CMK (cell line): ENCODE measurements around the gene RFX7.
"Not testable (repeated sequence)": the region's sequence is repeated elsewhere in the genome, so short reads cannot be mapped to it uniquely, and the experiment has no call there.

ENCODE experiments used
- DNase-seq: peaks from one replicate; pipeline ENCODE4 v3.0.0-alpha.2; 2010; ENCODE audit warnings: low read depth

RFX7 gene

DNA sequence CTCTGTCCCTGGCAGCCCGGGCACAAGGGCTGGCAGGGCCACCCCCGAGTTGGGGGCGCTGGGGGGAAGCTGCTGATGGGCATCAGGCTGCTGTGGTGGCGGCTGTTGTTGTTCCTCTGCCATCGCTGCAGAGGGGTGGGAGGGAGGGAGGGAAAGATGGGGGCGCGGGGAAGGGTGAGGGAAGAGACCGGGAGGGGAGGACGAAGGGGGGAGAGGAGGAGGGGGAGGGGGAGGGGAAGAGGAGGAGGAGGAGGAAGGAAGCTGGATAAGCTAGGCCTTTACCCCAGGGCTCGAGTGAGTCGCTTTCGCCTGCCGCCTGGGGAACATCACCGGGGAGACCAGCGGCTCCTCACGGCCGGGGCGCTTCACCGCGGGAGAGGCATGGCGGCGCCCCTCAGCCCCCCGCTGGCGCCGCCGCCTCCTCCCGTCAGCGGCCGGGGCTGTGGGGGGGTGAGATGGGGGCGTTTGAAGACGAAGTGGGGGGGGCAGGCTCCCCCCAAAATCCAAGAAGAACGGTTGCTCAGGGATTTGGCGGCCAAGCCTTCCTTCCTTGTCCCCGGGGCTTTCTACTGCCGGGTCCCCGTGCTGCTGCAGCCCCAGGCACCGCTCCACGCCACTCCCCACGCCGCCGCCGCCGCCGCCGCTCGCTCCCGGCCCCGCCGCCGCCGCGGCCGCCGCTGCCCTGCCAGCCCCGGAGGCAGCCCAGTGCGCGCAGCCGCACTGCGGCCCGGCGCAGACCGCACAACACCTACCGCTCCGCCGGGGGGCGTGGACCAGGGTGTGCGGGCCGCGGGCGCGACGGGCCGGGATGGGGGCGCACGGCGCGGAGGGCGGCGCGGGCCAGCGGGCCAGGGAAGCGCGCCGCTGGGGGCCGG, at the start of gene RFX7:
Gene RFX7 (minus strand): TSS at position 717 of the 875 bp plus-strand sequence. CDS start 594 bp downstream, at position 123.
- DNase-seq, result peak; percentile 84

DNA sequence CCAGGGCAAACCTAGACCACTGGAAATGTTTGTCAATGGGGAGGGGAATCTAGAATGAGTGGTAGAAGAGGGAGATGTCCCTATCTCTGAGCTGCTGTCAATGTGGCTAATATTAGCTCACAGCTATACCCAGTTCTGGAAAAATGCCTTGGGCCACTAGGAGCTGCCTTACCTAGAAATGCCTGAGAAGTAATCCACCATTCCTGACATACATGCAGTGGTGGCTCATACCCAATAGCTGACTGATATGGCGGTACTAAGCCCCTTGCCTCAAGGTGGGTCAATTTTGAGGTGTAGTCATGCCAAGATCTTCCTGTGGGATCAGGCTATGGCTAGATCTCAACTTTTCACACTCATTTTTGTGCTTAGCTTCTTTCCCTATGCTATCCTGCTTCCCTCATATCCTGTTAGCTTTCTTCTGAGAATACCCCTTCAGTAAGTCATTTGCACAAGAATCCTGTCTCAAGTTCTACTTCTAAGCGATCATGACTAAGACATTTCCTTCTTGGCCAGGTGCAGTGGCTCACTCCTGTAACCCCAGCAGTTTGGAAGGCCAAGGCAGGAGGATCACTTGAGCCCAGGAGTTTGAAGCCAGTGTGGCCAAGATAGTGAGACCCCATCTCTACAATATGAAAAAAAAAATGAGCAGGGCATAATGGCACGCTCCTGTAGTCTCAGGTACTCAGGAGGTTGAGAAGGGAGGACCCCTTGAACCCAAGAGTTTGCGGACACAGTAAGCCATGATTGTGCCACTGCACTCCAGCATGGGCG, 49.1 kb upstream of the RFX7 start:
- DNase-seq, result no peak

DNA sequence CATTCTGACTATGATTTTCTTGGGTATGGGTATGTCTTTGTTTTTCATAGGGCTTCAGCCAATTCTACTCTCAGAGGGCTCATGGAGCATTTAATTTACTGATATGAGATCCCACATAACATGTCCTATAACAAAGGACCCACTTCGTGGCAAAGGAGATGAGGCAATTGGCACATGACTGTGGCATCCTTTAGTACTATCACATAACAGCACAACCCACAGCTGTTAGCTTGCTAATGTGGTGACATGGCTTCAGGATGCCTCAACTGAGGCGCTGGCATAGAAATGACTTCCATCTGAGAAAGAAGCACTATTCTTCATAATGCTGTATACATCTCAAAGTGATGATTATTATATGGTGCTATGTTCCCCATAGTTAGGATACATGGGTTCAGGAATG, 48.1 kb upstream of the RFX7 start:
- DNase-seq, result no peak

DNA sequence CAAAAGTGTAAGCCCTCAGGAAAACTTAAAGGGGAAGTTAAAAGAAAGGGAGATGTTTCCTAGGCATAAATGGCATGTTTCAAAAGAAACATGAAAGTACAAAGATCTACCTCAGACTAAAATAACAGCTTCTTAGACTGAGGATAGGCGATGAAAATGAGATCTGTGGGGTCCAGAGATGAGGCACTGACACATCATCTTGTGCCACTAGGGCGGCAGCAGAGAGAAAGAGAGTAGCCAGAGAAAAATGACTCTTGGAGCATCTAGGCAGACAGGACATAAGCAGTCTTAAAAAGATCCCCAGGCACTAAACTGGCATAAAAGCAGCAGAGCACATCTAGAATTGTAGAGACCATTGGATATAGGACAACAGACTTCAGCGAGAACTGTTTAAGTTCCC, 42.5 kb upstream of the RFX7 start:
- DNase-seq, result no peak

DNA sequence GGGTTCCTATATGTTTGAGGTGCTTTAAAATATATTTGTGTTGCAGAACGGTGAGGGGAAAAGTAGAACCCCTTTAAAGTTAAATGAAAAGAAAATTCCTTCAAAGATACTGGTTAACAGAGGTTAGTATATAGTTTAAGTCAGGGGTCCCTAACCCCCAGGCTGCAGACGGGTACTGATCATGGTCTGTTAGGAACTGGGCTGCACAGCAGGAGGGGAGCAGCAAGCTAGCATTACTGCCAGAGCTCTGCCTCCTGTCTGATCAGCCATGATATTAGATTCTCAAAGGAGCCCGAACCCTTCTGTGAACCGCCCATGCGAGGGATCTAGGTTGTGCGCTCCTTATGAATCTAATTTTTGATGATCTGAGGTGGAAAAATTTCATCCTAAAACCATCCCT, 37.5 kb upstream of the RFX7 start:
- no peak for DNase-seq

DNA sequence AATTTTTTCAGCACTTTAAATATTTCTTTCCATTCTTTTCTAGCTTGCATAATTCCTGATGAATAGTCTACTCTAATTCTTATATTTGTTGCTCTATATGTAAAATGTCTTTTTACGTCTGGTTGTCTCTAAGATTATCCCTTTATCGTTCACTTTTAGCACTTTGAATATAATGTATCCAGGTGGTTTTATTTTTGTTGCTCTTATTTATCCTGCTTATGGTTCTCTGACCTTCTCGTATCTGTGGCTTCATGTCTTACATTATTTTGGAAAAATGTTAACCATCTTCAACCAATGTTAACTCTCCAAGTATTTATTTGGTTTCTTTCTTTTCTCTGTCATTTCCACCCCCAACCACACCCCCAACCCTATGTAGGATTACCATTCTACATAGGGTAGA, 30.0 kb upstream of the RFX7 start:
- no peak for DNase-seq

DNA sequence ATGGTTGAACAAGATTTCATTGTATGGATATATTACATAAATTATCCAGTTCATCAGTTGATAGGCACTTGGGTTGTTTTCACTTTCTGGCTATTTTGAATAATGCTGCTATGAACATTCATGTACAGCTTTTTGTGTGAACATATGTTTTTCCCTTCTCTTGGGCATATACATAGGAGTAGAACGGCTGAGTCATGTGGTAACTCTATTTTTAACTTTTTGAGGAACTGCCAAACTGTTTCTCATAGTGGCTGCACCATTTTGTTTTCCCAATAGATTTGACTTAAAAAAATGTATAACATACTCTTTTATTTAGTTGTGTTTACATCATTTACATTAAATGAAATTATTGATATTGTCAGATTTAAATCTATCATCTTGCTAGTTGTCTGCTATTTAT, 28.8 kb upstream of the RFX7 start:
- no peak for DNase-seq

DNA sequence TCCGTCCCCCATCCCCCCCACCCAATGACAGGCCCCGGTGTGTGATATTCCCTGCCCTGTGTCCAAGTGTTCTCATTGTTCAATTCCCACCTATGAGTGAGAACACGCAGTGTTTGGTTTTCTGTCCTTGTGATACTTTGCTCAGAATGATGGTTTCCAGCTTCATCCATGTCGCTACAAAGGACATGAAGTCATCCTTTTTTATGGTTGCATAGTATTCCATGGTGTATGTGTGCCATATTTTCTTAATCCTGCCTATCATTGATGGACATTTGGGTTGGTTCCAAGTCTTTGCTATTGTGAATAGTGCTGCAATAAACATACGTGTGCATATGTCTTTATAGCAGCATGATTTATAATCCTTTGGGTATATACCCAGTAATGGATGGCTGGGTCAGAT, 22.8 kb upstream of the RFX7 start:
- not testable (repeated sequence) for DNase-seq

DNA sequence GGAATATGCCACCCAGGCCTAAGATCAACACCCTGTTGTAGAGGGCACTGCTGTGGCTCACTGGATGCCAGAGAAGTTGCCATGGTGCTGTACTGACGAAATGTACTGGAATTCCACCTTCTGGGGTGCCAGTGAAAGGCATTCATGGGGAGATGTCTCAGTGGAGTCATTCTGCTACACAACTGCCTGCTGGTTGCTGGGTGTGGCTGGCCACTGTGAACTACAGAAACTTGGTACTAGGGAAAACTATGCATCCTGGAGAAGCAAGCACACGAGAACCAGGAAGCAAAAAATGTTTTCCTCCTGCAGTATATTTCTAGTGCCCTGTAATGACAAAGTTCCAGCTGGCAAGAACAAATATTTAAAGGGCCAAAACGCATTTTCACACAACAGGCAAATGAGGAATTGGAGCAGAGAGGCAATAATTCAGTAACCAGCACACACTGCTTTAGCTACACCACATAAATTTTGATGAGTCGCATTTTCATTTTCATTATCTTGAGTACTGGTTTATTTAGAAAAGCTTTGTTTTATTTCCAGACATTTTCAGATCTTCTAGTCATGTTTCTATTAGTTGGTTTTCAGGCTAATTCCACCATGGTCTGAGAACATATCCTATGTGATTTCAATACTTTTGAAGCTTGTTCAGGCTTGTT, 18.3 kb upstream of the RFX7 start:
- DNase-seq, result no peak

DNA sequence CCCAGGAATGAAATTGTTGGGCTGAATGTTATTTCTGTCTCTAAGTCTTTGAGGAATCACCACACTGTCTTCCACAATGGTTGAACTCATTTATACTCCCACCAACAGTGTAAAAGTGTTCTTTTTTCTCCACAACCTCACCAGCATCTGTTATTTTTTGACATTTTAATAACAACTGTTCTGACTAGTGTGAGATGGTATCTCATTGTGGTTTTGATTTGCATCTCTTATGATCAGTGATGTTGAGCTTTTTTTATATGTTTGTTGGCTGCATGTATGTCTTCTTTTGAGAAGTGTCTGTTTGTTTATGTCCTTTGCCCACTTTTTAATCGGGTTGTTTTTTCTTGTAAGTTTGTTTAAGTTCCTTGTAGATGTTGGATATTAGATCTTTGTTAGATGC, 13.6 kb upstream of the RFX7 start:
- not testable (repeated sequence) for DNase-seq

DNA sequence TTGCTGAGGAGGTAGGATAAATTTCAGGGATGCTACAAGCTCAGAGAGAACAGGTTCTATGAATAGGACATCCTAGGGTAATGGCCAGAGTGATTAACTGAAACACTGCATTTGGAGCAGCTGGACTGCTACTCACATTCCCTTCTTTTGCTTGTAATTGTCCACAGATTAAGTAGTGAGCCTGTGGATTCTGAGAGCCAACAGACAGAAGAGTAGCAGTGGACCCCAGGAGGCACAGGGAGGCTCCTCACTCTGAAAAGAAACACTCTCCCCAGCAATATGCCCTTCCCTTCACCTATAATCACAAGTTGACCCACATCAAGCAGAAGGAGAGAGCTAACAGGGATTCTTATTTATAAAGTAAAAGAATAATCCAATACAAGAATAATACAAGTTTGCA, 10.6 kb upstream of the RFX7 start:
- no peak for DNase-seq

DNA sequence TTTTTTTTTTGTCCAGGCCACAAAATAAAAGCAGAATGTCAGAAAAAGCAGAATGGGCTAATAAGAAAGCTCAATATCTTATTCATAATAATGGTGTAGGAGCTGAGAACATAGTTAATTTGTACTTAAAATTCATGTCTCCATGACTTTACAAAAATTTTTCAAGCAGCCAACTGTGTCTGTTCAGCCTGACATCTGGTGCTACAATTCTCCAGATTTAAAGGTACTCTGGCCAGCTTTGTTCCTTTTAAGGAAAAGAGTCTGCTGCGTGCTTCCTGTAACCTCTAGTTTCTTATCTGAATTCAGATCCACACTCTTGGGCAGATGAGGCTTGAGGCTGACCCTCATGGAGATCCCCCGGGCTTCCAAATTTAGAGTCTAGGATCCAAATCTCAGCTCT, 8.7 kb upstream of the RFX7 start:
- no peak for DNase-seq

DNA sequence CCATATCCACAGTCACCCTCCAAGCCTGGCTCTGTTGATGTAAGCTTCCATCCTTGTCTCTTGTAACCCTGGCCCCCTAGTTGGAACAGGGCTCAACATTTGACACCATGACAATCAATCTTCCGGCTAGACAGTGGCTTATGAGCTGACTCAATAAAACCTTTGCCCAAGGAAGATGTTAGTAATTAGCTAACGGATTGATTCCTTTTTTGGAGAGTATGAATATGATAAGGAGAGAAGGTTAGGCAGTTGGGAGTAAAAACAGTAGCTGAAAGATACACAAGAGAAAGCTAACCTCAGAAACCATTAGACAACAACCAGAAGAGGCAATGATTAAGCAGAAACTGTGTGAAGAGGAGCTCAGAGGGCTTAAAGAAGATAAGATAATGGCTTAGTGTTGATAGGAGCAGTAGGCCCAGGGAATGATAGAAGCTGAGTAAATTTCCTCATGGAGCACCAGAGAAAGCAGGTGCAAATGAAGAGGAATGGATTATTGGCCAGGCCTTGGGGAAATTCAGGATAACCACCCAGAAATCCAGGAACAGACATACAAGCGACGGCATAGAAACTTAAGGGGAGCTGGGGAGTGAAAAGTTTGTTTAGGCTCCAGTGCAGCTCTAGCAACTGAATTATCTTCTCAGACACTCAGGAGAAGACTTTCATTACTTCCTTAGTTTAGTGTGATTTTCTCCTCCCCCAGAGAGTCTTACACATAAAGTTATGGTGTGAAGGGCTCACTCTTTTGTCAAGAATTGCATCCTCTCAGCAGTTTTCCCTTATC, 7.8 kb upstream of the RFX7 start:
- DNase-seq, result no peak

DNA sequence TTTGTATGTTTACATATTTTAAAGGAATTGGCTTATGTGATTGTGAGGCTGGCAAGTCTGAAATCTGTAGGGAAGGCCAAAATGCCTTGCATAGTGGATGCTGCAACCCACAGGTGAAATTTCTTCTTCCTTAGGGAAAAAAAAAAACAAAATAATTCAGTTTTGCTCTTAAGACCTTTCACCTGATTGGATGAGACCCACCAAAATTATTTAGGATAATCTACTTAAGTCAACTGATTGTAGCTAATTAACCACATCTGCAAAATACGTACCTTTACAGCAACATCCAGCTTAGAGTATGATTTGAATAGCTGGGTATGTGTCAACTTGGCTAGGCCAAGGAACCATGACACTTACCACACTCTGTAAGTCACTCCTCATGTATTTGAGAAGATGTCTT, 6.9 kb upstream of the RFX7 start:
- no peak for DNase-seq

DNA sequence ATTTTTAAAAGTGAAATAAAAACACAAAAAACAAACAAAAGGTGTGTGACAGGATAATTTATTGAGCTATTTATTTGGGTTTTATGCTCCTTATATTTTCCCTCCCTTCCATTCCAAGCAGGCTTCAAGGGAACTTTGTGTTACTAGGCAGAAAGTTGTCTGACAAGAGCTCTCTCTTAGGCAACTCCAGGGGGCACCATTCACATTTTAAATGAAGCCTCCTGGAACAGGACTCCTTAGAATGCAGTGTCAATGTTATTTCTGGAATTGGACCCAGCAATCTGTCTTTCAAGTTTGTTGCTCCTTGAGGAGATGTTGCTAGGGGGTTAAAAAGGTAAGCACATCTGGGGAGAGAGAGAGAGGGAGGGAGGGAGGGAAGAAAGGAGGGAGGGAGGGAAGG, 5.4 kb upstream of the RFX7 start:
- no peak for DNase-seq

DNA sequence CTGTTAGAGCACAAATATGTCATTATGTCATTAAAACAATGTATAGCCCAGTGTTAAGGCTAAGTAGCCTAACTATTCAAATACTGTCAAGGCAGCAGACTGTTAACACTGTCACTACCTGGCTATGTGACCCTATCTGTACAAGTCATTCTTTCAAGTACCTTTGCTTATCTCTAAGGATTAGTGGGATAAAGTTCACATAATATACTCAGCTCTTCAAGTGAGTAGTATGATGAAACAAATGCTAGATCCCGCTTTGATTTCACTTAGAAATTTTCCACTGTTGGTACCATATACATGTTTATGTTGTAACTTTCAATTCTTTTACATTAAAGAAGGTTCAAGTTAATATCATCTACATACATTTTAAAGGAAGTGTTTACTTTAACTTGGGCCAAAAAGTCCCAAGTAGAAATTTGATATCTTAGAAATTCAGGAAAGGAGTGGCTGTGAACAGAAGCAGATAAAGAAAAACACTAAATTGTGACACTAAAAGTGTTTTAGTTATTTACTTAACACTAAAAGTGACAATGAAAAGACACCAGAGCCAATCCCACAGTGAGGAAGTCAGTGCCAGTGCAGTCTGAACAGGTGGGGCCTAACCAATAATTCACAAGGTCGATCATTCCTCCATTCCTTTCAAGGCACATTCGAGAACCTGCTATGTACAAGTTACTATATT, 4.8 kb upstream of the RFX7 start:
- no peak for DNase-seq

DNA sequence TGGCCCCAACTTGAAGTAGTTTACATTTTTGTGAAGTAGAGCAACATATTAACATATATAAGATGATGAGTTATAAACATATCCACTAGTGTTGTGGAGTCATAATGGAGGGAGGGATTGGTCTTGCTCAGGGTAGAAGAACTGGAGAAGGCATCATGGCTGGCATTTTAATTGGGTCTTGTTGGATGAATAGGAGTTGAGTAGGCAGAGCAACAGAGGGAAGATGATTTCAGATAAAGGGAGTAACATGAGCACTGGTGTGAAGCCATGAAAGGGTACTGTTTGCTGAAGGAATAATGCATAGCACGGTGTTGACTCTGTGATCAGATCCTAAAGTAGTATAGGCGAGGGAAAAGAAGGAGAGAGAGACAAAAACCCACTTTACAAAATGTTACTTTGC, 3.6 kb upstream of the RFX7 start:
- DNase-seq, result no peak

DNA sequence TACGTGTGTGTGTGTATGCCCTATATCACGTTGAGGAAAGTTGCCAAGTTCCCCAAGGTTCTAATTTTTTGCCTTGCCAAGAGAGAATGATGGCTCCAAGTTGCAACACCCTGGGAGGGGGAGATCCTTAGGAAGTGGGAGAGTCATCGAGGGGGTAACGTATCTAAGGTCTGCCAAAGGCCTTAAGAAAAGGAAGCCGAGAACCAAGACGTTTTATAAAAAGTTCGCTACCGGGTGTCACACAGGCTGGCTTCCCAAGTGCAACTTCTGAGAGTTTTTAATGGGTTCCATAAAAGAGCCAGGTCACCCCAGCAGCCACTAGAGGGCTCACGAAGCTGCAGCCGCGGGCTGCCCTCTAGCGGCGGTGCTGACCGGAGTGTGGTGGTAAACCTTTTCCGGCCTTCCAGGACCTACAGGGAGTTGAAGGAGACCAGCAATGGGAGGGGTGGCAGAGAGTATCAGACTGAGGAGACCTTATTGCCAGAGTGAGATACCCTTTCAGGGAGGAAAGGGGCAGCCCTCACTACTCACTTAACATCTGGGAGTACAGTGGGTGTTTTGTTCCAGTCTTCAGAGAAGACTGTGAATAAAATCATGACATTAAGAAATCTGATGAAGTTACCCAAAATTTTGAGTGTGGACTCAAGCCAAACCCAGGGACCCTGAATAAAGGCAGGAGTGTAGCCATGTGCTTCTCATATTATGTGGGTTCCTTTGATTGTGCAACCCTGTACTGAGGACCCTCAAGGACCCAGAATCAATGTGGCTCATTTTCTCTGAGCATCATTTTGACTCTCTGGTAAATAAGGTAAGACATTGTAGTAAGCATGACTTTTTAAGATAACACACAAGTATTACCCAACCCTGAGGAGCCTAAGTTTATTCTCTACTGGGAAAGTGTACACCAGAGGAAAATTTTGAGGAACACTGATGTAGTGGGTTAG, 2.5 kb upstream of the RFX7 start:
- peak; percentile 83 for DNase-seq

DNA sequence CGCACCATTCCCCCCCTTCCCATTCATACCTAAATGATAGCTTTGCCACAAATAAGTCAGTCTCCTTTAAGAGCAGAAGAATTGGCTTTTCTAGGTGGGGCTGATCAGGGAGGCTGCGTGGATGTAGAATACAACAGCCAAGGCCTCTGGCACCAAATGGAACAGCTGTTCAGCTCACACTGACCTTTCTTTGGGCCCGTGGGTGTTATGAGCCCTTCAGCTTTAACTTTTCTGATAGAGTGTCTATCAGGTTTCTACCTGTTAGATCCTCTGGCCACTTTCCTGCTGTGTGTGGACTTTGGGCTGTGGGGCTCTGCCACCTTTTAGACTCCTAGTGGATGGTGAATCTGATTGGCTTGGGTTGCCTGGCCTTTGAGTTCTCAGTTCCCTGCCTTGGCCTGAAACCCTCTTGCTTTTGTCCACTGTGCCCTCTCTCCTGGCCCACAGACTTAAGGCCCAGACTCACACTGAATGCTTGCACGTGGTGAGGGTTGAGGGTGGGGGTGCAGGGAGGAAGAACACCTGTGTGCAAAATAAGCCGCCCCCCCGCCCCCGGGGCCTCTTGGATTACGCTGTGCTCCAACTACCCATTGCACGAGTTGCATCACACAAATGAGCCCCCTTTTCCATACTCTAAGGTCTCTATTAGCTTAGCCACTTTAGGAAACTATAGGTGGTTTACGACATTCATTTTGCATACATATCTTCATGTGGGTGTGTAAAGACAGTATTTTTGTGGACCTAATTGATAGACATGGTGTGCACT, 1.3 kb upstream of the RFX7 start:
- DNase-seq, result no peak
